Cardiac fibroblast (primary cell): ENCODE results near the gene TCF15.

Source experiments
- DNase-seq, 2 donors: peaks; one replicate each; pipeline versions ENCODE4 v3.0.0 to v3.0.0-alpha.2; 2010; ENCODE audit warnings: low read depth in 2 of 2
- H3K4me3 ChIP-seq, 2 donors: replicated peaks in 1 of 2; 1 replicate in 1 of 2; 2 replicates in 1 of 2; pipeline ENCODE4 v1.5.1; 2011; ENCODE audit warnings: low read depth in 2 of 2, low read length in 2 of 2, mild to moderate bottlenecking in 2 of 2, moderate library complexity in 1 of 2
- TF ChIP-seq, protein P1 (sequence below): IDR thresholded peaks from one replicate; pipeline ENCODE4 v1.5.1; 2011; ENCODE audit warnings: low read depth, mild to moderate bottlenecking, low read length, inconsistent platforms

The TCF15 gene

DNA sequence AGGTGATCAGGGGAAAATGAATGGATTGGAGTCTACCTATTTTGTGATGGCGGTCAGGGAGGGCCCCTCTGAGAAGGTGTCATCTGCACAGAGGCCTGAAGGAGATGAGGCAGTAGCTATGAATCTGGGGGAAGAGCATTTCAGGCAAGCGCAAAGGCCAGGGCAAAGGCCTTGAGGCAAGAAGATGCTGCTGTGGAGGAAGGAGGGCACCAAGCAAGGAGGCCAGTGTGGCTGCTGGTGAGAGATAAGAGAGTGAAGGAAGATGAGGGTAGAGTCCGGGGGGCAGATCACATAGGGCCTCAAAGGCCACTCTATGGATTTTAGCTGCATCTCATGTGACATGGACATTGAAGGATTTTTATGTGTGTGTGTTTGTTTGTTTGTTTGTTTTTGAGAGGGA, 45.9 kb downstream of the TCF15 start:
- no peak overlapping the region for H3K4me3 ChIP-seq
- TF ChIP-seq, protein P1, sequence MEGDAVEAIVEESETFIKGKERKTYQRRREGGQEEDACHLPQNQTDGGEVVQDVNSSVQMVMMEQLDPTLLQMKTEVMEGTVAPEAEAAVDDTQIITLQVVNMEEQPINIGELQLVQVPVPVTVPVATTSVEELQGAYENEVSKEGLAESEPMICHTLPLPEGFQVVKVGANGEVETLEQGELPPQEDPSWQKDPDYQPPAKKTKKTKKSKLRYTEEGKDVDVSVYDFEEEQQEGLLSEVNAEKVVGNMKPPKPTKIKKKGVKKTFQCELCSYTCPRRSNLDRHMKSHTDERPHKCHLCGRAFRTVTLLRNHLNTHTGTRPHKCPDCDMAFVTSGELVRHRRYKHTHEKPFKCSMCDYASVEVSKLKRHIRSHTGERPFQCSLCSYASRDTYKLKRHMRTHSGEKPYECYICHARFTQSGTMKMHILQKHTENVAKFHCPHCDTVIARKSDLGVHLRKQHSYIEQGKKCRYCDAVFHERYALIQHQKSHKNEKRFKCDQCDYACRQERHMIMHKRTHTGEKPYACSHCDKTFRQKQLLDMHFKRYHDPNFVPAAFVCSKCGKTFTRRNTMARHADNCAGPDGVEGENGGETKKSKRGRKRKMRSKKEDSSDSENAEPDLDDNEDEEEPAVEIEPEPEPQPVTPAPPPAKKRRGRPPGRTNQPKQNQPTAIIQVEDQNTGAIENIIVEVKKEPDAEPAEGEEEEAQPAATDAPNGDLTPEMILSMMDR = no peak
- no peak for DNase-seq

DNA sequence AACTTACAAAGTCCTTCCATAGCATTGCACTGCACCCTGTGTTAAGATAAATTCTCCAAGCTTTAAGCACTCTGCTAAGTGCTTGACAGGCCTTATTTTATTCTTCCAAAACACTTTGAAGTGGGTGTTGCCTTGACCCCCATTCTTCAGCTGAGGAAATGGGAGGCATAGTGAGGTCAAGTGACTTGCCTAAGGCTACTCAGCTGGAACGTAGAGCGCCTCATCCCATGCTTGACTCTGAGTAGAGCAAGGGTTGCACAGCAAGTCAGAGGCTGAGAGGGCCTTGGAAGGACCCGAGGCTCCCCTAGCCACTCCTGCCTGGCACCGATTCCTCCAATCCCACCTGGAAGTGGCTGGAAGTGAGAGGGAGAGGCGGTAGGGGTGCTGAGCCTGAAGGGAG, 46.9 kb downstream of the TCF15 start:
- no peak overlapping the region for H3K4me3 ChIP-seq
- no peak for DNase-seq
- TF ChIP-seq, protein P1 = no peak

DNA sequence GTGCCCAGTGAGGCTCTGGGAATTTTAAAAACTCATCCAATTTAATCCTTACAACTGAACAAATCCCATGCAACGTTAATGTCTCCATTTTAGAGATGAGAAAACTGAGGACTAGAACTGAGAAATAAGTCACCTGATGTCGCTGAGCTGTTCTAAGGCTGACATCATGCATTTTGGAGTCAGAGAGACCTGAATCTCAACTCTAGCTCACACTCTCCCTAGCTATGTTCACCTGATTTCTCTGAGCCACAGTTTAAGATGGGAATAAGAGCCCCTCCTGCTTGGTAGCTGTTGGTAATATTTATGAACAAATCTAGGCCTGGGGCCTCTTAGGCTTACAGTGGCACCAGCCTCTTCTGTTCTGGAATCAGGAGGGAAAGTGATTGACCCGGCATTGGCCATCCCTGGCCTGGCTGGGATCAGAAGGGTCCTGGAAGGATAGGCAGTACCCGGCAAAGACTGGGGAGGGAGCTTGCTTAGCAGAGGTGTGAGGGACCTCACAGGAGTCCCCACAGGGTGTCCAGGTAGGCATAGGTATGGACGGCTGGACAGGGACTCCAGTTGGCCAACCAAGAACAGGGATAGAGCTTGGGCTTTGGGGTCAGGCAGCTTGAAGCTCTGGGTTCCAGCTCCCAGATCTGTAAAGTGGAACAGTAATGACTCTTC, 47.7 kb downstream of the TCF15 start:
- no peak for DNase-seq
- H3K4me3 ChIP-seq = no peak overlapping the region
- TF ChIP-seq, protein P1 = no peak

DNA sequence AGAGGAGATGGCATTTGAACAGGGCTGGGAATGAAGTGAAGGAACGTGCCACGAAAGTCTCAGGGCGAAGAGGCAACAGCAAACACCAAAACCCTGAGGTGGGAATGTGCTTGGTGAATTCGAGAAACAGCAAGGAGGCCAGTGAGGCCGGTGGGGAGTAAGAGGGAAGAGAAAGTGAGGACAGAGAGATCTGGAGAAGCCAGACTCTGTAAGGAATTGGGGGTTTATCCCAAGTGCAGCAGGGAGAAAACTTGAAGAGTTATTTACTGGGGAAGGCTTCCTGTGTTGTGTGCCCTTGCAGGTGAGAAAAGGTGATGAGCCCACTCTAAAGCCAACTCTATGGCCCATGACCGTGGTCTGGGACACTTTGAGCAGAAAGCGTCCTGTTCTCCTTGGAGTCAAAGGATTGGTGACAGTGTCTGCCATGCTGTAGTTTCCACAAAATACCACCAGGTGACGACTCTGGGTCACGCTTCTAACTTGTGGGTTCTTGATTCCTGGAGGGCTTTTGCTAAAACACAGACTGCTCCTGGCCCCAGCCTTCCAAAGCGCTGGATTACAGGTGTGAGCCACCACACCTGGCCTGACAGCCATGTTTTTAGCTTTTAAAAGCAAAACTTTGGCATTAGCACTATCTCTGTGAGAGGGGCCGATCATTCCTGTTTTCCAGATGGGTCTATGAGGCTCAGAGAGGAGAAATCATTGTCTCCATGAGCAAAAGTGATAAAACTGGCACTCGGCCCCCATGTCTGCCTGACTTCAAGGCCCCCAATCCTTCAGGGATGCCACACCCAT, 48.5 kb downstream of the TCF15 start:
- TF ChIP-seq, protein P1 = peak; percentile 100
- no peak overlapping the region for H3K4me3 ChIP-seq
- peak; percentile 77 for DNase-seq

DNA sequence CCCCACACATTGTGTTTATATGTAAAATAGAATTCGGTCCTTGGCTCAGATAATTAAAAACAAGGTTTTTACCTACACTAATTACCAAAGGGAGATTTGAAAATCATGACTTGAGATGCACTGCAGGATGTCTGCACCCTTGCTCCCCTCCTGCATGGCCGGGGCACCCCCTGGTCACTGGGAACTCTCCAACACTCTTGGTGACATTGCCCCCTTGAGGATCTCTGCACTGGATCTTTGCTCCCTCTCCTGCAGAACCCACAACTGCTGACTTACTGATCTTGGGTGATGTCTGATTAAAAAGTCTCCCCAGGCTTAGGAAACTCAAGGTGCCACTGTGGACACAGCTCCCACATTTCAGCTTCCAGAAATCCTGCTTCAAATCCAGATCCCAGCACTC, 49.4 kb downstream of the TCF15 start:
- no peak for DNase-seq
- no peak overlapping the region for H3K4me3 ChIP-seq
- TF ChIP-seq, protein P1 = no peak

DNA sequence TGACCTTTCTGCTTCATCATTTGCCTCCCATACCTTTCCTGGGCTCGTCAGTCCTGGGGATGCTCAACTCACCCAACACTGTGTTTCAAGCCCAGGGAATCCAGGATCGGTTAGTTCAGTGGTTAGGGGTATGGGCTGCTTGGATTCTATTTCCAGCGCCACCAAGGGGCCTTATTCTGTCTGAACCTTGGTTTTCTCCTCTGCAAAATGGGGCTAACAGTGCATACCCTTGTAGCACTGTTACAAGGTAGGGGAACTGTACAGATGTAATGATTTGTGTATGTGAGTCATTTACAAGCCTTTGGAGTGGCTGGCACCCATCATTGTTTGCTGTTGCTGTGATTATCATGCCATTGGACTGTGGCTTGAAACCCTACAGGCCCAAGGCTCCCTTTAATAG, 52.0 kb downstream of the TCF15 start:
- no peak for DNase-seq
- TF ChIP-seq, protein P1 = no peak

More for the DNA sequence above, 52.0 kb downstream of the TCF15 start:
- H3K4me3 ChIP-seq = no peak overlapping the region
